SH-SY5Y (cell line): ENCODE data around the gene CXCR6.

Experiments
- GATA2 ChIP-seq: IDR thresholded peaks from 2 replicates; pipeline ENCODE4 v1.6.1; 2011; ENCODE audit warnings: mild to moderate bottlenecking, low read depth, low read length
- GATA3 ChIP-seq: IDR thresholded peaks from 2 replicates; pipeline ENCODE4 v1.6.1; 2011; ENCODE audit warnings: low read depth, mild to moderate bottlenecking, low read length, moderate library complexity

- TF ChIP-seq GATA3: no peak
- no peak for TF ChIP-seq GATA2
Measured at GRCh38 chr3:45962033-45962432, 18.8 kb downstream of the CXCR6 start.
